ENCODE measurements around the gene PARD3B. TPM values are rescaled to one million over a fixed set of nuclear protein-coding genes. Genes with fewer than 3 reads are reported as not detected.

Gene PARD3B
- total RNA-seq, 4 donors from 2014 or later = 32.6 to 65.7 (median 38.6) TPM

GRCh38 chr2:205052781-205053180 is 507.5 kb downstream of the PARD3B start:
- DNase-seq = no peak
- WGBS, 2 donors (ENCODE audit: low coverage in 1 of 2) = 81 to 88% methylated on average over 2 of the region's 2 CpGs
- Histone ChIP-seq H3K9me3 (no peaks in the 10 kb centered on the region), H3K36me3 (no peaks in the 10 kb centered on the region), H3K4me3 (no peak overlapping the region), H3K27ac (no peak overlapping the region), H3K27me3 (no peaks in the 10 kb centered on the region), H3K4me1 (peaks cover 0 to 3% (median 0%) of the 10 kb centered on the region in 4 donors)
- intact Hi-C loops (cut with DNase I; ENCODE audit: low total_unique reads) = no loop called here
- in situ Hi-C loops (cut with MboI; ENCODE audit: low pct_ligation_motif_present in 1 of 4, low pct_unique_long_range_greater_than_20kb in 1 of 4, low sequenced_read_pairs in 3 of 4) = no loop called here
- TF ChIP-seq EP300 (IDR thresholded peaks at IDR 0.05; ENCODE audit: low read depth) (no peak), CTCF (IDR thresholded peaks at IDR 0.05) (no peak), POLR2AphosphoS5 (IDR thresholded peaks at IDR 0.05) (no peak), POLR2A (IDR thresholded peaks at IDR 0.05) (no peak)

- 54% methylated on average over 3 to 4 of the region's 4 CpGs for WGBS, 2 donors (ENCODE audit: low coverage in 1 of 2)
Measured at GRCh38 chr2:205053827-205054410, 508.6 kb downstream of the PARD3B start.

GRCh38 chr2:205054789-205055188 is 509.5 kb downstream of the PARD3B start:
- no peak for DNase-seq
- H3K4me1 ChIP-seq = peaks cover 0 to 3% (median 0%) of the 10 kb centered on the region in 4 donors
- no peaks in the 10 kb centered on the region for H3K9me3 ChIP-seq
- TF ChIP-seq POLR2AphosphoS5 (IDR thresholded peaks at IDR 0.05) = no peak
- no peak for TF ChIP-seq CTCF (IDR thresholded peaks at IDR 0.05)
- TF ChIP-seq POLR2A (IDR thresholded peaks at IDR 0.05) = no peak
- TF ChIP-seq EP300 (IDR thresholded peaks at IDR 0.05; ENCODE audit: low read depth) = no peak
- no peaks in the 10 kb centered on the region for H3K36me3 ChIP-seq
- H3K27ac ChIP-seq = no peak overlapping the region
- WGBS, 2 donors (ENCODE audit: low coverage in 1 of 2) = 69 to 73% methylated on average over 4 of the region's 4 CpGs
- in situ Hi-C loops (cut with MboI; ENCODE audit: low pct_ligation_motif_present in 1 of 4, low pct_unique_long_range_greater_than_20kb in 1 of 4, low sequenced_read_pairs in 3 of 4) (no loop called here), intact Hi-C loops (cut with DNase I; ENCODE audit: low total_unique reads) (no loop called here)
- no peaks in the 10 kb centered on the region for H3K27me3 ChIP-seq
- H3K4me3 ChIP-seq = no peak overlapping the region

More at GRCh38 chr2:205053827-205054410, 508.6 kb downstream of the PARD3B start:
- Histone ChIP-seq H3K4me1 (peaks cover 0 to 3% (median 0%) of the 10 kb centered on the region in 4 donors), H3K9me3 (no peaks in the 10 kb centered on the region), H3K27ac (no peak overlapping the region), H3K27me3 (no peaks in the 10 kb centered on the region), H3K36me3 (no peaks in the 10 kb centered on the region), H3K4me3 (no peak overlapping the region)
- in situ Hi-C loops (cut with MboI; ENCODE audit: low pct_ligation_motif_present in 1 of 4, low pct_unique_long_range_greater_than_20kb in 1 of 4, low sequenced_read_pairs in 3 of 4) = no loop called here
- no peak for TF ChIP-seq POLR2AphosphoS5 (IDR thresholded peaks at IDR 0.05)
- no peak for TF ChIP-seq POLR2A (IDR thresholded peaks at IDR 0.05)
- no peak for TF ChIP-seq EP300 (IDR thresholded peaks at IDR 0.05; ENCODE audit: low read depth)
- no peak for TF ChIP-seq CTCF (IDR thresholded peaks at IDR 0.05)
- DNase-seq = no peak
- intact Hi-C loops (cut with DNase I; ENCODE audit: low total_unique reads) = no loop called here

GRCh38 chr2:205055251-205055650 is 510.0 kb downstream of the PARD3B start:
- DNase-seq = no peak
- TF ChIP-seq POLR2AphosphoS5 (IDR thresholded peaks at IDR 0.05) (no peak), CTCF (IDR thresholded peaks at IDR 0.05) (no peak), EP300 (IDR thresholded peaks at IDR 0.05; ENCODE audit: low read depth) (no peak), POLR2A (IDR thresholded peaks at IDR 0.05) (no peak)
- WGBS, 2 donors (ENCODE audit: low coverage in 1 of 2) = 78 to 81% methylated on average over 2 of the region's 2 CpGs
- no peak overlapping the region for H3K4me3 ChIP-seq
- H3K9me3 ChIP-seq = no peaks in the 10 kb centered on the region
- no peaks in the 10 kb centered on the region for H3K27me3 ChIP-seq
- in situ Hi-C loops (cut with MboI; ENCODE audit: low pct_ligation_motif_present in 1 of 4, low pct_unique_long_range_greater_than_20kb in 1 of 4, low sequenced_read_pairs in 3 of 4) = no loop called here
- intact Hi-C loops (cut with DNase I; ENCODE audit: low total_unique reads) = no loop called here
- H3K27ac ChIP-seq = no peak overlapping the region
- no peaks in the 10 kb centered on the region for H3K36me3 ChIP-seq
- peaks cover 0 to 3% (median 0%) of the 10 kb centered on the region in 4 donors for H3K4me1 ChIP-seq

Data from transverse colon (tissue), 4 donors.